HepG2 (cell line): Measurements from ENCODE around the gene FBP1. TPM values are rescaled to one million over a fixed set of nuclear protein-coding genes. Genes with fewer than 3 reads are reported as not detected.

Experiments used
- CENPT ChIP-seq: sonication (generic); formaldehyde crosslinking; IDR thresholded peaks from 2 replicates; pipeline ENCODE4 v1.8.0; 2022; ENCODE audit warnings: low read depth, mild to moderate bottlenecking, moderate library complexity, missing genetic modification reagents
- DMAP1 ChIP-seq: IDR thresholded peaks from 2 replicates; pipeline ENCODE4 v1.6.1; 2016
- DNMT1 ChIP-seq: sonication (generic); formaldehyde crosslinking; IDR thresholded peaks from 2 replicates; pipeline ENCODE4 v1.5.1; 2020; ENCODE audit warnings: mild to moderate bottlenecking, missing genetic modification reagents
- ELF1 ChIP-seq: sonication (generic); formaldehyde crosslinking; IDR thresholded peaks from 2 replicates; pipeline ENCODE4 v1.4.0; 2020; ENCODE audit warnings: missing genetic modification reagents
- ETV5 ChIP-seq: IDR thresholded peaks from 2 replicates; pipeline ENCODE4 v1.6.1; 2018; ENCODE audit warnings: missing biosample characterization, missing genetic modification reagents, inconsistent platforms, borderline replicate concordance
- GLI4 ChIP-seq: sonication (generic); formaldehyde crosslinking; IDR thresholded peaks from 2 replicates; pipeline ENCODE4 v1.5.1; 2020; ENCODE audit warnings: missing genetic modification reagents, mild to moderate bottlenecking, moderate library complexity, borderline replicate concordance
- HMGA1 ChIP-seq: sonication (generic); formaldehyde crosslinking; conservative IDR thresholded peaks from 2 replicates; pipeline ENCODE4 v1.4.0; 2020; ENCODE audit warnings: missing genetic modification reagents
- HNF4G ChIP-seq, 2 experiments: sonication (generic) in 1 of 2; formaldehyde crosslinking in 1 of 2; IDR thresholded peaks; 2 replicates each; pipeline versions ENCODE4 v1.4.0 to v1.6.1; 2011 to 2020; ENCODE audit warnings: borderline replicate concordance in 2 of 2, low read depth in 2 of 2, mild to moderate bottlenecking in 2 of 2, low read length in 1 of 2, missing genetic modification reagents in 1 of 2, moderate library complexity in 1 of 2
- JUNB ChIP-seq: sonication (generic); formaldehyde crosslinking; IDR thresholded peaks from 2 replicates; pipeline ENCODE4 v1.8.0; 2022; ENCODE audit warnings: missing genetic modification reagents, mild to moderate bottlenecking, borderline replicate concordance
- KLF16 ChIP-seq, 2 experiments: sonication (generic) in 1 of 2; formaldehyde crosslinking in 1 of 2; IDR thresholded peaks; 2 replicates each; pipeline versions ENCODE4 v1.6.1 to v1.8.0; 2016 to 2023; ENCODE audit warnings: missing genetic modification reagents in 2 of 2, missing compliant biosample characterization in 1 of 2
- MBNL3 ChIP-seq: fragments of 250-450 bp; sonication (Bioruptor Pico); conservative IDR thresholded peaks from 2 replicates; pipeline ENCODE4 v1.8.0; 2022; ENCODE audit warnings: mild to moderate bottlenecking, inconsistent platforms
- MTF1 ChIP-seq: sonication (generic); formaldehyde crosslinking; IDR thresholded peaks from 2 replicates; pipeline ENCODE4 v1.5.0; 2020; ENCODE audit warnings: missing genetic modification reagents
- PHF5A ChIP-seq: IDR thresholded peaks from one replicate; pipeline ENCODE4 v1.6.1; 2018; ENCODE audit warnings: low read depth, missing genetic modification reagents; ENCODE audit not compliant: unreplicated experiment
- RARA ChIP-seq: IDR thresholded peaks from 2 replicates; pipeline ENCODE4 v1.6.1; 2016; ENCODE audit warnings: missing genetic modification reagents, missing compliant biosample characterization
- REXO4 ChIP-seq: sonication (generic); formaldehyde crosslinking; IDR thresholded peaks from 2 replicates; pipeline ENCODE4 v1.8.0; 2022; ENCODE audit warnings: missing genetic modification reagents, mild to moderate bottlenecking, borderline replicate concordance
- RFX1 ChIP-seq: fragments of 450-650 bp; IDR thresholded peaks from 2 replicates; pipeline ENCODE4 v1.6.1; 2017
- SETDB1 ChIP-seq: sonication (generic); formaldehyde crosslinking; IDR thresholded peaks from 2 replicates; pipeline ENCODE4 v1.5.1; 2020; ENCODE audit warnings: missing genetic modification reagents, mild to moderate bottlenecking, borderline replicate concordance
- SP140L ChIP-seq: sonication (generic); formaldehyde crosslinking; IDR thresholded peaks from 2 replicates; pipeline ENCODE4 v1.4.0; 2020; ENCODE audit warnings: missing genetic modification reagents, borderline replicate concordance
- TBX2 ChIP-seq: sonication (generic); formaldehyde crosslinking; IDR thresholded peaks from 2 replicates; pipeline ENCODE4 v1.5.0; 2020; ENCODE audit warnings: missing genetic modification reagents, mild to moderate bottlenecking, borderline replicate concordance
- TOE1 ChIP-seq: sonication (generic); formaldehyde crosslinking; IDR thresholded peaks from 2 replicates; pipeline ENCODE4 v1.4.0; 2020; ENCODE audit warnings: mild to moderate bottlenecking, missing genetic modification reagents
- ZFY ChIP-seq: sonication (generic); formaldehyde crosslinking; IDR thresholded peaks from 2 replicates; pipeline ENCODE4 v1.4.0; 2020; ENCODE audit warnings: missing genetic modification reagents
- ZNF598 ChIP-seq: sonication (generic); formaldehyde crosslinking; IDR thresholded peaks from 2 replicates; pipeline ENCODE4 v1.5.1; 2020; ENCODE audit warnings: mild to moderate bottlenecking, missing genetic modification reagents, borderline replicate concordance
- ZSCAN22 ChIP-seq: sonication (generic); formaldehyde crosslinking; IDR thresholded peaks from 2 replicates; pipeline ENCODE4 v1.4.0; 2020; ENCODE audit warnings: mild to moderate bottlenecking, missing genetic modification reagents
- polyA plus RNA-seq, 8 experiments: library from polyadenylated mRNA; depleted of rRNA in 3 of 8; stranded (reverse) in 7 of 8; unstranded in 1 of 8; fragments of >200 nt; fragmentation: Illumina TruSeq in 4 of 8; extraction: Trizol in 4 of 8; gene quantifications; 2 replicates each; pipeline versions ENCODE4 v1.2.1 to v1.2.3, GENCODE V29; 2011 to 2016; ENCODE audit warnings: low read depth in 4 of 8, missing spikeins in 1 of 8, mixed read lengths in 1 of 8; ENCODE audit not compliant: insufficient read depth in 1 of 8
- total RNA-seq, 5 experiments: library from RNA; depleted of rRNA; stranded (reverse); fragments of >200 nt; fragmentation: Illumina TruSeq; extraction: Trizol; gene quantifications; 2 replicates each; pipeline ENCODE4 v1.2.3, GENCODE V29; 2016; ENCODE audit warnings: low read depth in 1 of 5
- TF ChIP-seq, protein P1 (sequence below): sonication (generic); formaldehyde crosslinking; IDR thresholded peaks from 2 replicates; pipeline ENCODE4 v1.4.0; 2020; ENCODE audit warnings: missing genetic modification reagents, borderline replicate concordance
- TF ChIP-seq, protein P2 (sequence below): sonication (generic); formaldehyde crosslinking; IDR thresholded peaks from 2 replicates; pipeline ENCODE4 v1.8.0; 2022; ENCODE audit warnings: missing genetic modification reagents, low read depth, mild to moderate bottlenecking, borderline replicate concordance
- TF ChIP-seq, protein P3 (sequence below): sonication (generic); formaldehyde crosslinking; IDR thresholded peaks from 2 replicates; pipeline ENCODE4 v1.5.0; 2020; ENCODE audit warnings: mild to moderate bottlenecking, missing genetic modification reagents

Gene FBP1
- total and polyA plus RNA-seq, 2 of the 13 experiments (the other 11 are each of a cell fraction or from before 2014, with no cell fraction given): 0.29 to 0.53 TPM

DNA sequence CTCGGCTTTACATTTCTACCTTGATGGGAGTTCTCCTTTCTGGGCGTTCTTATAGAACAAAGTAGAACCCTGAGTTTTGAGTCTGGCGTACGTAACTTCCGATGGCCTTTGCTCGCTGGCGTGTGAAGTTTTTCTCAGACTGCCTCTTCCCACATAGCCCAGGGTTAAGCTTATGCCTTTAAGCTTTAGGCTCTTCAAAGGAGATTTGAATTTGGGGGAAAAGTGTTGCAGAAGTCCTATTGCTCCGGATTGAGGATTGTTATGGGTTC, 32.0 kb downstream of the FBP1 start (continued):
- TF ChIP-seq, protein P1, sequence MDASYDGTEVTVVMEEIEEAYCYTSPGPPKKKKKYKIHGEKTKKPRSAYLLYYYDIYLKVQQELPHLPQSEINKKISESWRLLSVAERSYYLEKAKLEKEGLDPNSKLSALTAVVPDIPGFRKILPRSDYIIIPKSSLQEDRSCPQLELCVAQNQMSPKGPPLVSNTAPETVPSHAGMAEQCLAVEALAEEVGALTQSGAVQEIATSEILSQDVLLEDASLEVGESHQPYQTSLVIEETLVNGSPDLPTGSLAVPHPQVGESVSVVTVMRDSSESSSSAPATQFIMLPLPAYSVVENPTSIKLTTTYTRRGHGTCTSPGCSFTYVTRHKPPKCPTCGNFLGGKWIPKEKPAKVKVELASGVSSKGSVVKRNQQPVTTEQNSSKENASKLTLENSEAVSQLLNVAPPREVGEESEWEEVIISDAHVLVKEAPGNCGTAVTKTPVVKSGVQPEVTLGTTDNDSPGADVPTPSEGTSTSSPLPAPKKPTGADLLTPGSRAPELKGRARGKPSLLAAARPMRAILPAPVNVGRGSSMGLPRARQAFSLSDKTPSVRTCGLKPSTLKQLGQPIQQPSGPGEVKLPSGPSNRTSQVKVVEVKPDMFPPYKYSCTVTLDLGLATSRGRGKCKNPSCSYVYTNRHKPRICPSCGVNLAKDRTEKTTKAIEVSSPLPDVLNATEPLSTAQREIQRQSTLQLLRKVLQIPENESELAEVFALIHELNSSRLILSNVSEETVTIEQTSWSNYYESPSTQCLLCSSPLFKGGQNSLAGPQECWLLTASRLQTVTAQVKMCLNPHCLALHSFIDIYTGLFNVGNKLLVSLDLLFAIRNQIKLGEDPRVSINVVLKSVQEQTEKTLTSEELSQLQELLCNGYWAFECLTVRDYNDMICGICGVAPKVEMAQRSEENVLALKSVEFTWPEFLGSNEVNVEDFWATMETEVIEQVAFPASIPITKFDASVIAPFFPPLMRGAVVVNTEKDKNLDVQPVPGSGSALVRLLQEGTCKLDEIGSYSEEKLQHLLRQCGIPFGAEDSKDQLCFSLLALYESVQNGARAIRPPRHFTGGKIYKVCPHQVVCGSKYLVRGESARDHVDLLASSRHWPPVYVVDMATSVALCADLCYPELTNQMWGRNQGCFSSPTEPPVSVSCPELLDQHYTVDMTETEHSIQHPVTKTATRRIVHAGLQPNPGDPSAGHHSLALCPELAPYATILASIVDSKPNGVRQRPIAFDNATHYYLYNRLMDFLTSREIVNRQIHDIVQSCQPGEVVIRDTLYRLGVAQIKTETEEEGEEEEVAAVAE (CRISPR knock-in tag): no peak
- TF ChIP-seq SETDB1 (no peak), RFX1 (no peak), ZNF598 (no peak), DMAP1 (CRISPR knock-in tag) (no peak), RARA (CRISPR knock-in tag) (0 out of 2 replicates have a peak, but pooled peaks have one; percentile 7), REXO4 (no peak), ETV5 (peak; percentile 24; the same call in 1 of the 2 replicates), PHF5A (CRISPR knock-in tag) (no peak), MBNL3 (CRISPR knock-in tag) (no peak), JUNB (no peak), GLI4 (CRISPR knock-in tag) (no peak), HNF4G (IDR thresholded peaks at IDR 0.05; ENCODE audit: borderline replicate concordance, low read depth, low read length) (no peak), HNF4G (CRISPR knock-in tag; IDR thresholded peaks at IDR 0.05; ENCODE audit: borderline replicate concordance, low read depth) (no peak), SP140L (CRISPR knock-in tag) (no peak), TOE1 (no peak), CENPT (no peak), KLF16 (CRISPR knock-in tag; IDR thresholded peaks at IDR 0.05) (no peak), ZFY (0 out of 2 replicates have a peak, but pooled peaks have one; percentile 9), HMGA1 (no peak), ELF1 (CRISPR knock-in tag) (no peak), ZSCAN22 (CRISPR knock-in tag) (no peak), DNMT1 (CRISPR knock-in tag) (no peak), TBX2 (CRISPR knock-in tag) (0 out of 2 replicates have a peak, but pooled peaks have one; percentile 12), MTF1 (CRISPR knock-in tag) (no peak)
- TF ChIP-seq, protein P2, sequence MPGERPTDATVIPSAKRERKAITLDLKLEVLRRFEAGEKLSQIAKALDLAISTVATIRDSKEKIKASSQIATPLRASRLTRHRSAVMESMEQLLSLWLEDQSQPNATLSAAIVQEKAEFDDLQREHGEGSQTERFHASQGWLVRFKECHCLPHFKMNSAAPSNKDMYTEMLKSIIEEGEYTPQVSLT: no peak
- TF ChIP-seq, protein P3, sequence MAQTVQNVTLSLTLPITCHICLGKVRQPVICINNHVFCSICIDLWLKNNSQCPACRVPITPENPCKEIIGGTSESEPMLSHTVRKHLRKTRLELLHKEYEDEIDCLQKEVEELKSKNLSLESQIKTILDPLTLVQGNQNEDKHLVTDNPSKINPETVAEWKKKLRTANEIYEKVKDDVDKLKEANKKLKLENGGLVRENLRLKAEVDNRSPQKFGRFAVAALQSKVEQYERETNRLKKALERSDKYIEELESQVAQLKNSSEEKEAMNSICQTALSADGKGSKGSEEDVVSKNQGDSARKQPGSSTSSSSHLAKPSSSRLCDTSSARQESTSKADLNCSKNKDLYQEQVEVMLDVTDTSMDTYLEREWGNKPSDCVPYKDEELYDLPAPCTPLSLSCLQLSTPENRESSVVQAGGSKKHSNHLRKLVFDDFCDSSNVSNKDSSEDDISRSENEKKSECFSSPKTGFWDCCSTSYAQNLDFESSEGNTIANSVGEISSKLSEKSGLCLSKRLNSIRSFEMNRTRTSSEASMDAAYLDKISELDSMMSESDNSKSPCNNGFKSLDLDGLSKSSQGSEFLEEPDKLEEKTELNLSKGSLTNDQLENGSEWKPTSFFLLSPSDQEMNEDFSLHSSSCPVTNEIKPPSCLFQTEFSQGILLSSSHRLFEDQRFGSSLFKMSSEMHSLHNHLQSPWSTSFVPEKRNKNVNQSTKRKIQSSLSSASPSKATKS (CRISPR knock-in tag): no peak
